K562 (cell line): ENCODE results near the gene CYB5B. TPM values are rescaled to one million over a fixed set of nuclear protein-coding genes. Genes with fewer than 3 reads are reported as not detected.

Experiments used
- CGGBP1 ChIP-seq: fragments of 250-450 bp; sonication (Bioruptor Pico); IDR thresholded peaks from 2 replicates; pipeline ENCODE4 v1.9.0; 2021; ENCODE audit warnings: mild to moderate bottlenecking
- ESRRB ChIP-seq: fragments of 250-450 bp; sonication (Bioruptor Pico); IDR thresholded peaks from 2 replicates; pipeline ENCODE4 v1.5.0; 2020; ENCODE audit warnings: mild to moderate bottlenecking, moderate library complexity, borderline replicate concordance
- MAFG ChIP-seq: fragments of 450-650 bp; conservative IDR thresholded peaks from 2 replicates; pipeline ENCODE4 v1.6.1; 2016; ENCODE audit warnings: missing genetic modification characterization, missing compliant biosample characterization
- PHB2 ChIP-seq: fragments of 450-650 bp; IDR thresholded peaks from 2 replicates; pipeline ENCODE4 v1.6.1; 2017; ENCODE audit warnings: low read depth
- PTTG1 ChIP-seq: fragments of 450-650 bp; IDR thresholded peaks from 2 replicates; pipeline ENCODE4 v1.6.1; 2016; ENCODE audit warnings: low read depth, mild to moderate bottlenecking, missing genetic modification characterization, missing compliant biosample characterization
- SMAD2 ChIP-seq: fragments of 150-350 bp; IDR thresholded peaks from 2 replicates; pipeline ENCODE4 v1.6.1; 2014; ENCODE audit warnings: low read depth, mild to moderate bottlenecking, low read length
- SREBF1 ChIP-seq: fragments of 150-350 bp; IDR thresholded peaks from 2 replicates; pipeline ENCODE4 v1.6.1; 2014; ENCODE audit warnings: antibody characterized with exemption, low read depth, low read length, borderline replicate concordance
- SRF ChIP-seq, 2 experiments: fragments of 250-450, 450-650 bp in 1 of 2; sonication (Bioruptor Pico) in 1 of 2; sonication (generic) in 1 of 2; formaldehyde crosslinking; IDR thresholded peaks; 2 replicates each; pipeline versions ENCODE4 v1.5.0 to v1.5.1; 2020 to 2022; ENCODE audit warnings: mild to moderate bottlenecking in 1 of 2, missing genetic modification reagents in 1 of 2
- TSHZ1 ChIP-seq: fragments of 250-450 bp; sonication (Bioruptor Pico); IDR thresholded peaks from 2 replicates; pipeline ENCODE4 v1.4.0; 2020; ENCODE audit warnings: mild to moderate bottlenecking, moderate library complexity
- ZBTB2 ChIP-seq: fragments of 450-650 bp; IDR thresholded peaks from 2 replicates; pipeline ENCODE4 v1.6.1; 2016; ENCODE audit warnings: antibody characterized with exemption
- ZBTB40 ChIP-seq, 2 experiments: fragments of 450-650 bp in 1 of 2; sonication (generic) in 1 of 2; formaldehyde crosslinking in 1 of 2; IDR thresholded peaks; 2 replicates each; pipeline versions ENCODE4 v1.7.1 to v1.9.0; 2016 to 2022; ENCODE audit warnings: inconsistent platforms in 1 of 2, mild to moderate bottlenecking in 1 of 2, missing genetic modification reagents in 1 of 2
- ZBTB7A ChIP-seq: IDR thresholded peaks from 2 replicates; pipeline ENCODE4 v1.6.1; 2011; ENCODE audit warnings: low read depth, mild to moderate bottlenecking, low read length, moderate library complexity, borderline replicate concordance; ENCODE audit not compliant: control insufficient read depth
- ZNF75A ChIP-seq: fragments of 450-650 bp; formaldehyde crosslinking; IDR thresholded peaks from 2 replicates; pipeline ENCODE4 v1.4.0; 2020; ENCODE audit warnings: mild to moderate bottlenecking
- polyA plus RNA-seq, 8 experiments: library from polyadenylated mRNA; depleted of rRNA in 4 of 8; stranded (reverse) in 5 of 8; unstranded in 3 of 8; fragments of >200 nt; fragmentation: Nextera tagmentation in 2 of 8; fragmentation: Illumina TruSeq in 1 of 8; extraction: Ambion mirVana in 2 of 8; extraction: Trizol in 1 of 8; gene quantifications; 2 replicates each; pipeline versions ENCODE4 v1.2.1 to v1.2.3, GENCODE V29; 2011 to 2014; ENCODE audit warnings: inconsistent platforms in 1 of 8, missing spikeins in 1 of 8
- total RNA-seq, 7 experiments: library from RNA; depleted of rRNA in 6 of 7; stranded (reverse); fragments of >200 nt in 6 of 7; fragmentation: Illumina TruSeq in 2 of 7; extraction: Trizol in 2 of 7; gene quantifications; 2 replicates each; pipeline versions ENCODE4 v1.2.1 to v1.2.3, GENCODE V29; 2011 to 2021; ENCODE audit warnings: low replicate concordance in 1 of 7

Gene CYB5B
- total and polyA plus RNA-seq, 9 of the 15 experiments (the other 6 are each of a cell fraction or from before 2014, with no cell fraction given), result 29.9 to 274 (median 136) TPM

- TF ChIP-seq ZBTB2, result no peak
- TF ChIP-seq ZBTB40 (IDR thresholded peaks at IDR 0.05), result no peak
- no peak for TF ChIP-seq ZBTB40 (CRISPR knock-in tag; IDR thresholded peaks at IDR 0.05)
- TF ChIP-seq PTTG1 (tag), result no peak
- no peak for TF ChIP-seq SRF (CRISPR knock-in tag; IDR thresholded peaks at IDR 0.05)
- TF ChIP-seq ZBTB7A, result no peak
- no peak for TF ChIP-seq SREBF1
- no peak for TF ChIP-seq TSHZ1 (CRISPR knock-in tag)
- TF ChIP-seq MAFG (tag), result no peak
- no peak for TF ChIP-seq CGGBP1 (CRISPR knock-in tag)
- TF ChIP-seq ZNF75A (CRISPR knock-in tag), result no peak
- no peak for TF ChIP-seq PHB2
- TF ChIP-seq SMAD2, result no peak
- no peak for TF ChIP-seq ESRRB (CRISPR knock-in tag)
Observed at GRCh38 chr16:69453936-69454335, 29.5 kb downstream of the CYB5B start (continued).
